Brain microvascular endothelial cell (primary cell): ENCODE measurements around the gene PDCD4.

ENCODE experiments used
- DNase-seq: peaks from one replicate; pipeline ENCODE4 v3.0.0-alpha.2; 2020
- H3K27ac ChIP-seq: fragments of 250-450 bp; sonication (Bioruptor Pico); 2 replicates; pipeline ENCODE4 v1.5.1; 2020; ENCODE audit warnings: mild to moderate bottlenecking, moderate library complexity
- H3K27me3 ChIP-seq: fragments of 250-450 bp; sonication (Bioruptor Pico); replicated peaks from 2 replicates; pipeline ENCODE4 v1.5.1; 2020; ENCODE audit warnings: mild to moderate bottlenecking
- H3K36me3 ChIP-seq: fragments of 250-450 bp; sonication (Bioruptor Pico); replicated peaks from 2 replicates; pipeline ENCODE4 v1.5.1; 2020; ENCODE audit warnings: mild to moderate bottlenecking
- H3K4me3 ChIP-seq: 2 replicates; pipeline ENCODE4 v1.5.1; 2011; ENCODE audit warnings: low read depth, mild to moderate bottlenecking, control low read depth, low read length, moderate library complexity
- in situ Hi-C: cut with HindIII; loops from 2 replicates; pipeline ENCODE4 v1.10.0; 2017; ENCODE audit warnings: low sequenced_read_pairs, low pct_ligation_motif_present
- TF ChIP-seq, protein P1 (sequence below): IDR thresholded peaks from 2 replicates; pipeline ENCODE4 v1.5.1; 2011; ENCODE audit warnings: low read depth, mild to moderate bottlenecking, moderate library complexity, low read length, control low read depth, inconsistent platforms; ENCODE audit errors: missing control alignments

Gene PDCD4

DNA sequence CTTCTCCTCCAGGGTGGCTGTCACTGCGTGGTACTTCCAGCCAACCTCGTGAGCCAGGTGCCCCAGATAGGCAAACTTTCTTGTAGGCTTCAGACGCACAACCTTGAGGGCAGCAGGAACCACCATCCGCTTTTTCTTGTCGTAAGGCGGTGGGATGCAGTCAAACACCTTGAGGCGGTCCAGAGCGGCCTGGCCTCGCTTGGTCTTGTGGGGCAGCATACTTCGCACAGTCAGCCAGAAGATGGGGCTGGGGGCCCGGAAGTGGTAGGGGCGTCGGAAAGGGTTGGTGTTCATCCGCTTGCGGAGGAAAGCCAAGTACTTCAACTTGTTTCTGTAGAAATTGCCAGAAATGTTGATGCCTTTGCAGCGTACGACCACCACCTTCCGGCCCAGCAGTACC is 65.0 kb downstream of the PDCD4 start:
- TF ChIP-seq, protein P1, sequence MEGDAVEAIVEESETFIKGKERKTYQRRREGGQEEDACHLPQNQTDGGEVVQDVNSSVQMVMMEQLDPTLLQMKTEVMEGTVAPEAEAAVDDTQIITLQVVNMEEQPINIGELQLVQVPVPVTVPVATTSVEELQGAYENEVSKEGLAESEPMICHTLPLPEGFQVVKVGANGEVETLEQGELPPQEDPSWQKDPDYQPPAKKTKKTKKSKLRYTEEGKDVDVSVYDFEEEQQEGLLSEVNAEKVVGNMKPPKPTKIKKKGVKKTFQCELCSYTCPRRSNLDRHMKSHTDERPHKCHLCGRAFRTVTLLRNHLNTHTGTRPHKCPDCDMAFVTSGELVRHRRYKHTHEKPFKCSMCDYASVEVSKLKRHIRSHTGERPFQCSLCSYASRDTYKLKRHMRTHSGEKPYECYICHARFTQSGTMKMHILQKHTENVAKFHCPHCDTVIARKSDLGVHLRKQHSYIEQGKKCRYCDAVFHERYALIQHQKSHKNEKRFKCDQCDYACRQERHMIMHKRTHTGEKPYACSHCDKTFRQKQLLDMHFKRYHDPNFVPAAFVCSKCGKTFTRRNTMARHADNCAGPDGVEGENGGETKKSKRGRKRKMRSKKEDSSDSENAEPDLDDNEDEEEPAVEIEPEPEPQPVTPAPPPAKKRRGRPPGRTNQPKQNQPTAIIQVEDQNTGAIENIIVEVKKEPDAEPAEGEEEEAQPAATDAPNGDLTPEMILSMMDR = no peak
- Histone ChIP-seq H3K27ac (no peak overlapping the region), H3K4me3 (no peak overlapping the region), H3K27me3 (no peaks in the 10 kb centered on the region), H3K36me3 (no peaks in the 10 kb centered on the region)
- in situ Hi-C loops = no loop called here
- DNase-seq = no peak

DNA sequence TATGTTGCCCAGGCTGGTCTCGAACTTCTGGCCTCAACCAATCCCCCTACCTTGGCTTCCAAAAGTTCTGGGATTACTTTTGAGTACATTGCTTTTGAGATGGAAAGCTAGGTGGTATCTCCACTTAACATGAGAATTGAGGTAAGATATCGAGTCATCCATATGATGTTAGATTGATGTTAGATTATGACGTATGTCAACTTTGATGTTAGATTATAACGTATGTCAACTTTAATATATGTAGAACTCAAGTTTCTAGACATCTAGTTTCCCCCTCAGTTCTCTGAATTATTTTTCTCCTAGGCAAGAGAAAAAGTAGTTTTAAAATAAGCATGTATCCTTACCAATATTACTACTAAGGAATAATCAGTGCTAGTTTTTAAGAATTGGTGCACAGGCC is 67.7 kb downstream of the PDCD4 start:
- H3K4me3 ChIP-seq = no peak overlapping the region
- DNase-seq = no peak
- TF ChIP-seq, protein P1 = no peak
- in situ Hi-C loops = no loop called here
- no peak overlapping the region for H3K27ac ChIP-seq
- H3K27me3 ChIP-seq = no peaks in the 10 kb centered on the region
- no peaks in the 10 kb centered on the region for H3K36me3 ChIP-seq

DNA sequence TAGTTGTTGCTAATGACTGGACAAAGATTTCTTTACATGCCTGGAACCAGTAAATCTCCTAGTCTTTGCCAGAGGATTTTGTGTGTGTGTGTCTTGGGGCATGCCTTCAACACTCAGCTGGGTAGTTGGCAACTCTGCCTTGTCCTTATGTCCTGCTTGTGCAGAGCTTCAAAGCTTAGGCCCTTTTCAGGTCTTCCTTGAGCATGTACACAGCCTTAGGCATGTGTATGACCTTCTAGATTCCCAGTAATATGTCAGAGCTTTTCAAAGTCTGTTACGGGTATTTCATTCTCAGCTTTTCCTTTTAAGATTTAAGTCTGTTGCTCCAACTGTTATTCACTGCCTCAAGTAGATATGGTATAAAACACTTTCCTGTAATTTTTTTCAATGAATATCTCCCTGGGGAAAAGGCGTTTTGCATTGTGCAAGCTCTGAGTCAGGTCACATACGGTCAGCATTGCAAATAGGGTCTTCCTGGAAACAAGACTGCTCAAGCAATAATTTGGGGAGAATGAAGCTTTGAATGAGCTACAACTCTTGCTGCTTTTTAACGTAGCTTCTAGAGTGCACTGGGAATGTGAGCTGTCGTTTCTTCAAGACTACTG is 73.2 kb downstream of the PDCD4 start:
- in situ Hi-C loops = no loop called here
- TF ChIP-seq, protein P1 = no peak
- DNase-seq = peak; percentile 28

DNA sequence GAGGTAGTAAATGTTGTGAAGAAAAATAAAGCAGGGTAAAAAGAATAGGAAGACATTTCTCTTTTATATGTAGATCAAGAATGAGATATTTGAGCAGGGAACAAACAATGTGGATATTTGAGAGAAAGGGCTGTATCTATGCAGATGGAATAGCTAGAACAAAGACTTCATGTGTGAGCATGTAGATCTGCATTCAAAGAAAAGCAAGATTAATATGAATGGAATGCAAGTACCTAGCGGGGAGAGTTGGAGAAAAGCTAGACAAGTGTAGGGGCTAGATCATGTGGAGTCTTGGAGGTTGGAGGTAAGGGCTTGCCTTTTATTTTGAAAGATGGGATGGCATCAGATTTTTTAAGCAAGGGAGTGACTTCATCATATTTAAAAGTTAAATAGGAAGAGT is 74.8 kb downstream of the PDCD4 start:
- no peak for DNase-seq
- Histone ChIP-seq H3K4me3 (no peak overlapping the region), H3K36me3 (no peaks in the 10 kb centered on the region), H3K27me3 (no peaks in the 10 kb centered on the region), H3K27ac (no peak overlapping the region)
- TF ChIP-seq, protein P1 = no peak
- in situ Hi-C loops = no loop called here

More for the DNA sequence above, 73.2 kb downstream of the PDCD4 start:
- no peaks in the 10 kb centered on the region for H3K27me3 ChIP-seq
- H3K27ac ChIP-seq = no peak overlapping the region
- H3K4me3 ChIP-seq = no peak overlapping the region
- H3K36me3 ChIP-seq = no peaks in the 10 kb centered on the region

DNA sequence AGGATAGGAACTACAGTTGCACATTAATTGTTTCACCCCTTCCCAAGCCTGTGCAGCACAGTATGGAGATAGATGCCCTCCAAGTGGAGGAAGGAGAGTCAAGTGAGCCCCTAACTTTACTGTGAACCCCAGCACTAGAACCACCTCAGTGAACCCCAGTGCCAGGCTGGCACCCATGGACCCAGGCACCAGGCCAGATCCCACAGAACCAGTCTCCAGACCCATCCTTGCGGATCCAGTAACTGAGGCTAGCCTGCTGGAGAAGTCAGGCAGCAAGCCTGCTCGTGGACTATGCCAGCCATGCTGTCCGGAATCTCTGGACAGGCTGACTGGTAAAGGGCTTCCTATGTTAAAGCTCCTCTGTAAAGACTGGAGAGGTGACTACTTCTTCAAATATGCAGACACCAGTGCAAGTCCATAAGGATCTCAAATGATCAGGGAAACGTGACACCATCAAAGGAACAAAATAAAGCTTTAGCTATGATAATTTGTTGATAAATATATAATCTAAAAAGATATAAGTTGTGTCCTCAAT is 75.4 kb downstream of the PDCD4 start:
- DNase-seq = peak; percentile 34
- TF ChIP-seq, protein P1 = no peak
- Histone ChIP-seq H3K36me3 (no peaks in the 10 kb centered on the region), H3K4me3 (no peak overlapping the region), H3K27me3 (no peaks in the 10 kb centered on the region), H3K27ac (no peak overlapping the region)
- in situ Hi-C loops = no loop called here
